LHCN-M2 (cell line): ENCODE results near the gene ZNF326. TPM values are rescaled to one million over a fixed set of nuclear protein-coding genes. Genes with fewer than 3 reads are reported as not detected.
"Not testable (repeated sequence)": the region's sequence is repeated elsewhere in the genome, so short reads cannot be mapped to it uniquely, and the experiment has no call there.

Experiments
- DNase-seq: peaks from one replicate; pipeline ENCODE4 v3.0.0-alpha.2; 2012; ENCODE audit warnings: low read depth
- total RNA-seq: library from RNA; depleted of rRNA; stranded (reverse); fragments of >200 nt; gene quantifications from 2 replicates; pipeline ENCODE4 v1.2.3, GENCODE V29; 2014

The ZNF326 gene
- total RNA-seq, 1 experiment from 2014 or later: 6.3 TPM

DNA sequence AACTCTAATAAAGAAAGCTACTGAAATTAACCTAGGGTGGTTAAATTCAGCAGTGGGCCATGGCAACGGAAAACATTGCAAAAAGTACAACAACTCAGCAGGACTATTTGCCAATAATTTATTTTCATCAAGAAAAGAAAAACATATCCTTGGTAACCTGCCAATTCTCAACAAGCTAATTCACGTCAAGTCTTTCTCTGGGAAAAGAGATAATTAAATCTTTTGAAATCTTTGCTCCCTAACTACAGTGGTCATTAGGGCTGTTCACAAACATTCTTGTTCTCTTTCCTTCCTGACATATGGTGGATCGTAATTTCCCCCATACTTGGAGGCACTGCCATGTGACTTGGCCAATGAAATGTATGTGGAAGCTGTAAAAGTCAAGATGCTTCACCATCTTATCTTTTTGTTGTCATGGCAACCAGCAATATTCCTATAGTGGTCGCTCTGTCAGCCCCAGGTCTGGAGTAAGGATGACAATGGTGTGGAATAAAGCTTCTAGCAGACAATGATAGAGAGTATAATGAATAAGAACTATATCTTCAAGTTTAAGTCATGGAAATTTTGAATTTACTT lies 29.6 kb upstream of the ZNF326 start:
- no peak for DNase-seq

DNA sequence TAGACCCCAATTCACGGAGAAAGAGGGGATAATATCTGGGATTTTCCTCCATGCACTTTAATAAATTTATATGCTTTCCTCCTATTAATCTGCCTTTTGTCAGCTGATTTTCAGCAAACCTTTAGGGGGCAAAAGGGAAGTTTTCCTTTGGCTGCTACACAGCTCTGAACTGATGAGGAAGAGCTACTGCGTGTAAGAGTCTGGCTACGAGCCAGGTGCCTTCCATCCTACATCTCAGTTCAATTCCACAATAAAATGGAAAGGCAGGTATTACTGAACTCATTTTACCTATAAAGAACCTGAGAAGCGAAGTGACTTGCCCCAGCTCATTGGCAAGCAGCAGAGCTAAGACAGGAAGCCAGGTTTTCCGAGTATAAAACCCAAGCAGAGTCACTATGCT lies 28.3 kb upstream of the ZNF326 start:
- no peak for DNase-seq

DNA sequence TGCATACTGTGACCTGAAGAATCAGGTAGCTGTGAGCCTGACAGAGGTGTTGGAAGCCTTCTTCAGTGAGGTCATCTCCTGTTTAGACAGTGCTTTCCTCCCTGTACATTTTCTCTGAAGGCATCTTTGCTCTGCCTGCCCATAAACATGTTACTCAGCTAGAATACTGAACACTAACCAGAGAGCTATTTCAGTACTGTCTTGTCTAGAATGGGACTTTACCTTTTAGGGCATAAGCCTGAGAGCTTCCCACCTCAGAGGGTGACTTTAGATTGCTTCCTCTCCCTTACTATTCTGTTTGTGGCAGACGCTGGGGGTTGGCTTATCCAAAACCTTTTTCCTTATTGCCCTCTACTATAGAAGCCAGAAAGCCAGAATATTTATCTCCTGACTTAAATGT lies 23.3 kb upstream of the ZNF326 start:
- DNase-seq: no peak

DNA sequence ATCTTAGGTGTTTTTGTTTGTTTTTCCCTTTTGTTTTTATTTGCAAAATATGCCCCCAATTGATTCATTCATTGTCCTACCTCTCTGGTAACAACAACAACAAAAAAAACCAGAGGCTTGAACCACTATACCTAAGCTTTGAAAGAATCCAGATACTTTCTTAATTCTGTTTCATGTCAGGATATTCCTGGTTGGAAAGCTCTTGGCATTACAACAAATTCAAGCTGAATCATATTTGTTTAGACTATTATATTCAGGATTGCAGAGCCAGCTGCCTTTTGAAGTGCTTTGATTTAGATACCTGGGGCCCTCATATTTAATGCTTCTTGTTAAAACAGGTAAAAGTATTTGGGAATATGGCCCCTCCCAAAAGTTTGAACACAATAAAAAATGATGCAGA lies 22.9 kb upstream of the ZNF326 start:
- no peak for DNase-seq

DNA sequence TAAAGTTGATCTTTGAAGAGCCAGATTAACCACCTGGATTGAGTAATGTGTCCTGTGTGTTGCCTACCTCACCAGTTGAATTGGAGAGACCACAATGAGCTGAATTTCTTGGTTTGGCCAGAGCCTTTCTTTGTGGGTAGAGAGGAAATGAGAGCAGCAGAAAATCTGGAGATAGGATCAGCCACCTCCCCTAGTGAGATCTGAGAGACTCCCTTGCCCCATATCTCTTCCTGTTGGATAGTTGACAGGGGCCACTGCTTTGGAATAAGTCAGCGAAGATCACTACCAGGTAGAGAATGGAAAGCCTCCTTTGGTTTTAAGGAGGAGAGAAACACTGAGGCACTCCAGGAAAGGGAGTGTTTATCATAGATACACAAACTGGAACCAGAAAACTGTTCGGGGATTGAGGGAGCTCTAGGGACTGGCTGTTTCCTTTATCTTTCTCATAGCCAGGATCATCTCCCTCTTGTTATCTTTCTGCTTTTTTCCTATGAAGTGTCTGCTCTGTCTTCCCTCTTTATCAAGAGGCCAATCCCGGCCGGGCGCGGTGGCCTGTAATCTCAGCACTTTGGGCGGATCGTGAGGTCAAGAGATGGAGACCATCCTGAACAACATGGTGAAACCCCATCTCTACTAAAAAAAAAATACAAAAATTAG lies 21.3 kb upstream of the ZNF326 start:
- DNase-seq: no peak

DNA sequence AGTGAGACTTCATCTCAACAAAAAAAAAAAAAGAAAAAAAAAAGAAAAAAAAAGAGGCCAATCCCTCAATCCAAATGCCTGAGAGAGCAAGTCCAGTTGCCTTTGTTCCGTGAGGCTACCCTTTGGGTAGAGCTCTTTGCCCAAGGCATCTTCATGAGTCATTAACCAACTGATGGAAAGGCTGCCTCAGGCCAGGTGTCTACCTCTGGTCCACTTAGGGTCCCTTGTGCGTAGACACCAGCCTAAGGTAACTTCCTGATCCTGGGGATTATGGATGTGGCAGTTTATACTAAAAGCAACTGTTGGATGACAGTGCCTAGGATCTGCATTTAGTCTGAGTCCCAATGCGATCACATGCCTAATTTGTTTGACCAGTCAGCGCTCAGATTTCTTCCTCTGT lies 20.7 kb upstream of the ZNF326 start:
- DNase-seq: no peak

DNA sequence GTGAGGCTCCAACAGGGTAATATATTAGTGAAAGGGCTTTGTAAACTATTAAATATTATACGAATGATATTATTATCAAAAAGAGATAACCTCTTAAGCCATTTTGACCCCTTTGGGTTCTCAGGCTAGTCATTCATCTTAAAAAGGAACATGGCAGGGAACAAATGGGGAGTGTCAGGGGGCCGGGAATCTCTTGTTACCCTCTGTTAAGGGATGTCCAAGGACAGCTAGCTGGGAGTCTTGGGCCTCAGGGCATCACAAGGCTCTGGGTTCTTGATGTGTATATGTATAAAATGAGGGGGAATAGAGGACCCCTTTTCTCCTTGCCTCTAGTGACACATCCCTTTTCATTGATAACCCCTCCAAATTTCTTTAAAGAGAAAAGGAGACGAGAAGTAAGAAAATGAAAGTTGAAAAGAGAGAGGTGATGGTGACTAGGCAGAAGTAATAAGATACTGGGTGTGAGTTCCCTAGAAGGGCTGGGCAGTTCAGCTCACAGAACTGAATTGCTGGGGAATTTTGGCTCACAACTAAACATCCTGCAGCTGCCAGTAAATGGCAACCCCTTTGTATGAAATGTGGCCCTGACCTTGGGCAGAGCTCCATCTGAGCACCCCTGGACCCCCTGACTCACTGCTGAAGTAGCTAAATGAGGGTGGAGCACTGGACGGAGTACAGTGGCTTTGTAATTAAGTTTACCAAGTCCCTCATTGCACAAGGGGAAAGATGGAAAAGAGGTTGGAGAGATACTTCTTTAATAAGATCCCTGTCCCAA lies 20.0 kb upstream of the ZNF326 start:
- DNase-seq: peak; percentile 92

DNA sequence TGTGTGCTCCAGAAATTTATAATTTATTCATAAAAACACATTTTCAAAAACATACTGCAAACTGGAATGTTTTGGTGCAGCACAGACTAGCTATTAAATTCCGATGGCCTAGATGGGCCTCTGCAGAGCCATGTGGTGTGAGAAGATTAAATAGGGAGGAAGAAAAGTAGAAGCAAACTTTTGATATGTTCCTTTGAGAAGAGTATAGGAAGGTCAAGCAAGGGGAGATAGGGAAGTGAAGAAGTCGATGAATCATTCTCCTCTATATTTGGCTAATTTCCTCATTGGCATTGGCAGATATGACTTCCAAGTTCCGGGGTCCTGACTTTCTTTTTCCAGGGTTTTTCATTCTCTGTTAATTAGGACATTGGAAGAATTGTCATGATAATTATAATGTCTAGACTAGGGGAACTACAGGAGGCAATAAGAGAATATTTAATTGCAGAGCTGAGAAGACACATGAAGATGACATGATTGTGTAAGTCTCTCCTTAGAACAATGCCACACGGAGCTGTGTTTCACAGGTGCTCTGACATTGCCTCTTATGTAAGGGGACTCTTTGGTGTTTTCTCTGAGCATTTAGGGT lies 19.3 kb upstream of the ZNF326 start:
- peak; percentile 27 for DNase-seq

DNA sequence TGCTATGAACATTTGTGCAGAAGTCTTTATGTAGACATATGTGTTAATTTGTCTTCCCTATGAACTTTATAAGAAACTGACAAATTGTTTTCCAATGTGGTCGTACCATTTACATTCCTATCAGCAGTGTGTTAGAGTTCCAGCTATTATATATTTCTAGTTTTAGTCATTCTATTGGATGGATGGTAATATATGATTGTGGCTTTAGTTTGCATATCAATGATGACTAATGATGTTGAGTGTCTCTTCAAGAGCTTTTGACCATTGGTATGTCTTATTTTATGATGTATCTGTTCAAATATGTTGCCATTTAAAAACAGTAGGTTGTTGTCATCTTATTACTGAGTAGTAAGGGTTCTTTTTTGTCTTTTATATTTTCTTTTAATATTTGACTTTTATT lies 16.2 kb upstream of the ZNF326 start:
- DNase-seq: no peak

DNA sequence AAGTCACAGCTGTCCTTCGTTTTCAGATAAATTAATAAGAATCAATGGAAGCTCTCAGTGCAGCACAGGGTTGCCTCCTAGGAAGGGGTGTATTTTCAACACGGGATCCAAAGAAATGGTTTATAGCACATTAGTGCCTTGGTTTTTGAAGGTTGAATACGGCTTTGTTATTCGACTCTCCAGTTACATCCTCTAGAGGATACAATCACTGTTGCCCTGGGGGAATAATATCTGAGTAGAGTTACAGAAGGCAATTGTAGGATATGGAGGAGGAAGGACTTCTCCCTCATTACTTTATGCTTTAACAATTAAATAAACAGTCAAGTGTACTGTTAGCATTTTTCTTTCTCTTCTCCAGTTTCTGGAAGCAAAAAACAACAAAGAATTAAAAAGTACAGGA lies 14.3 kb upstream of the ZNF326 start:
- no peak for DNase-seq

DNA sequence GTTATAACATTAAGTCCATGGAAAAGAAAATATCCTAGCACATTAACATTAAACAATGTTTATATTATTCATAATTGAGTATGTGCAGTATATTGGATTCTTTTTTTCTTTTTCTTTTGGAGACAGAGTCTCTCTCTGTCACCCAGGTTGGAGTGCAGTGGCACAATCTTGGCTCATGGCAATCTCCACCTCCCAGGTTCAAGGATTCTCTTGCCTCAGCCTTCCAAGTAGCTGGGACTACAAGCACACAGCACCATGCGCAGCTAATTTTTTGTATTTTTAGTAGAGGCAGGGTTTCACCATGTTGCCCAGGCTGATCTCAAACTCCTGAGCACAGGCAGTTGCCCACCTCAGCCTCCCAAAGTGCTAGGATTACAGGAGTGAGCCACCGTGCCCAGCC lies 12.1 kb upstream of the ZNF326 start:
- not testable (repeated sequence) for DNase-seq

DNA sequence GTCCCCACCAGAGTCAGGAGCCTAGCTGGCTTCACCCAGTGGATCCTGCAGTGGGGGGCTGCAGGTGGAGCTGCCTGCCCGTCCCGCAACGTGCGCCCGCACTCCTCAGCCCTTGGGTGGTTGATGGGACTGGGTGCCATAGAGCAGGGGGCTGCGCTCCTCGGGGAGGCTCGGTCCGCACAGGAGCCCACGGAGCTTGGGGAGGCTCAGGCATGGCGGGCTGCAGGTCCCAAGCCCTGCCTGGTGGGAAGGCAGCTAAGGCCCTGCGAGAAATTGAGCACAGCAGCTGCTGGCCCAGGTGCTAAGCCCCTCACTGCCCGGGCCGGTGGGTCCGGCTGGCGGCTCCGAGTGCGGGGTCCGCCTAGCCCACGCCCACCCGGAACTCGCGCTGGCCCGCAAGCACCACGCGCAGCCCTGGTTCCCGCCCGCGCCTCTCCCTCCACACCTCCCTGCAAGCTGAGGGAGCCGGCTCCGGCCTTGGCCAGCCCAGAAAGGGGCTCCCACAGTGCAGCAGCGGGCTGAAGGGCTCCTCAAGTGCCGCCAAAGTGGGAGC lies 10.3 kb upstream of the ZNF326 start:
- not testable (repeated sequence) for DNase-seq

DNA sequence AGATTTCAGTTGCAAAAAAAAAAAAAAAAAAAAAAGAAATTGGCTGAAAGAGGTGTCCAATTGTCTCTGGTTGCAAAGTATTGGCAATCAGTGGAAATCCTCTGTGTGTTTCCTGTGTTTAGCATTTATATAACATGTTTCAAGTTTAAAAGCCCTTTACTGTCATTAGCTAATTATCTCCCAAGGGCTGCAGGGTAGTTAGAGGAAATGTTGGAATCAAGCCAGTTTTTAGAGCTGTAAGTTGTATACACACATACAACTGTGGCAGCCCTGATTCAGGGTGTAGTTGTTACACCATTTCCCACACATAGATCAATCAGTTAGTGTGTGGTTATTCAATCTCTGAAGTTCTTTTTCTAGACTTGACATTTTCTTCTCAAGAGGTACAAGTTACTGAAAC lies 8.9 kb upstream of the ZNF326 start:
- no peak for DNase-seq

DNA sequence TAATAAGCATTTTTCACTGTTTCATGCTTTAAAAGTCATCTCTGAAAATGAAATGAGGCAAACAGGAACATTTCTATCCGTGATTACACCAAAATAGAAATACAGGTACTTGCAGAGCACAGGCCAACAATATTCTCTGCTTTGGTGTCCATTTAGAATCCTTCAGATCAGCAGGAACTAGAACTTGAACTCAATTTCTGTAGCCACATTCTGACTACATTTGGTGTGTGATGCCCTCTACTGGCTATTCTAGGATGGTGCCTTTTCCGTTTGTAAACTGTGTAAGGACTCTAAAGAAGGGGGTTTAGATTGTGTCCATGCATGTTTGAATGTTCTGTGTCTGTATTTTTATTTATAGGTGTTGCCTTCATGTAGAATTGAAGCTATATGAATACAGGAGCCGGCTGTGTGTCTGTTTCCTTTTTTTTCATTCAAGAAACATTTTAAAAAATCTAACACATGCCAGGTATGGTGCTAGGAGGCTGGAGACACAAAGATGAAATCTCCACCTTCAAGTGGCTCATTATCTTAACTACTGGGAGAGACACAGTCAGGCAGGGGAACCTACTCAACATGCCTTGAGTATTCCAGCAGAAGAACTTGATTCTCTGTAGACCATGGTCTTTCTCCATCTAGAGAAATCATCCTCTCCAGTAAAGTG lies 7.6 kb upstream of the ZNF326 start:
- peak; percentile 73 for DNase-seq

DNA sequence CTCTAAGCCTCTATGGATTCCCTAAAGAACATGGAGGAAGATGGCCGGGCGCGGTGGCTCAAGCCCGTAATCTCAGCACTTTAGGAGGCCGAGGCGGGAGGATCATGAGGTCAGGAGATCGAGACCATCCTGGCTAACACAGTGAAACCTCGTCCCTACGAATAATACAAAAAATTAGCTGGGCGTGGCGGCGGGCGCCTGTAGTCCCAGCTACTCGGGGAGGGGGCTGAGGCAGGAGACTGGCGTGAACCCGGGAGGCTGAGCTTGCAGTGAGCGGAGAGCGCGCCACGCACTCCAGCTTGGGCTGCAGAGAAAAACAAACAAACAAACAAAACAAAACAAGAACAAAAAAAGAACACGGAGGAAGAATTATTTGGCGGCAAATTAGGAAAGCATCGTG lies 5.8 kb upstream of the ZNF326 start:
- DNase-seq: no peak

DNA sequence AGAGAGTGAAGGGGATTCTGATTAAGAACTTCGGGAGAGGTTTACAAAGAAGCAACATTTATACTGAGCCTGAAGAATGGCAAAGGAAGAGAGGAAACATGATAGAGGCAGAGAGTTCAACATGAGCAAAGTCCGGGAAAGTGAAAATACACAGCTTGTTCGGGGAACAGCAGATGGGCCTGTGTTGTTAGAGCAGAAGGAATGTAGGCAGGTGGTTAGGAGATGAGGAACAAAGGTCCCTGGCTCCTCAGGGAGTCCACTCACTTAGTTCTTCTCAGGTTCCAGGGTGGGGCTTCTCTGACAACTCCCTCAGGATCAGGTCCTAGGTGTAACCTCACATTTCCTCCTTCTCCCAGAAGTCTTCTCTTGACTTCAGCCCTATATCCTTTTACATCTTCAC lies 5.1 kb upstream of the ZNF326 start:
- no peak for DNase-seq

DNA sequence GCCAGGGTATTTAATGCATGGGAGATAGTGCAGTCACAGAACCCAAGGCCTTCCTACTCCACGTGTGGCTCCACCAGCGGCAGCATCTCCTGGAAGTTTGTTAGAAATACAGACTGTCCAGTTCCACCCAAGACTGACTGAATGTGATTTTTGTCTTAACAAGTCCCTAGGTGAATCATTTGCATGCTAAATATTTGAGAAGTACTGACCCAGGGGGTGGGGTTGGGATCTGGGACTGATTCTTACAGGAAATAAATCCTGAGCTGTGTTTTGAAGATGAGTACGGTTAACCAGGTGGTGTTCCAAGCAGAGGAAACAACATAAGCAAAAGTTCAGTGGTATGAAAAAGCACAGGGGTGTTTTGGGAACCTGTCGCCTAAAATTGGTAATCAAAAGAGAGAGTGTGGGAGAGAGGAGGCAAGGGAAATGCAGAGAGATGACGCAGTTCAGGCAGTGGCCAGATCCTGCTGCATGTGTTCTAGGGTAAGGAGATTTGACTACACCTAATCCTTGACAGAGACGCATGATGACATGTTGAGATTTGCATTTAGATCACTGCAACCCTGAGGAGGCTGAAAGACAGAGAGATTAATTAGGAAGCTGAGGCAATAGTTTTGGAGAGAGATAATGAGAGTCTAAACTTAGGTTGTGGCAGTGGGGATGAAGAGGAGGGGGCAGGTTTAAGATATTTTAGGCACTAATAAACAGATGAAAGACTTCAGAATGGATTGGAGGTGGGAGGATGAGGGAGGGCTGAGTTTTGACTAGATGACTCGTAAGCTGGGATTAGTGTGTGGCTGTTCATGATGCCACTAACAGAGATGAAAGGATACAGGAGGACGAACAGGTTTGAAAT lies 3.7 kb upstream of the ZNF326 start:
- no peak for DNase-seq

DNA sequence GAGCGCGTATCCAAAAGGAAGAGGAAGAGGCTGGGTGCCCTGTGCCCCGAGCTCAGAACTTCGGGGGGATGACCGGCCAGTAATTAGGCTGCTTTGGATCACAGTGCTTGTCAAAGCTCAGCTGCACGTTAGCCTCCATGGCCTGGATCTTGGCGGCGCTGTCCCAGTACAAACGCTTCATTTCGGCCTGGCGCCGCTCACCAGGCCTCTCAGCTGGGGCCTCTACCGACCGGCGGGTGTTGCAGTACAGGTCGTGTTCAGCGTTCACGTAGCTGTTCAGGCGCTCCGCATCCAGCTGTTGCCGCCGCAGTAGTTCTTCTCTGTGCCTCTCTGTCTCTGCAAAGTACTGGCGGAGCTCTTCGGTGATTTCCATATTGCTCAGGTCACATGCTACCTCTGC lies 1.4 kb upstream of the ZNF326 start:
- DNase-seq: no peak

DNA sequence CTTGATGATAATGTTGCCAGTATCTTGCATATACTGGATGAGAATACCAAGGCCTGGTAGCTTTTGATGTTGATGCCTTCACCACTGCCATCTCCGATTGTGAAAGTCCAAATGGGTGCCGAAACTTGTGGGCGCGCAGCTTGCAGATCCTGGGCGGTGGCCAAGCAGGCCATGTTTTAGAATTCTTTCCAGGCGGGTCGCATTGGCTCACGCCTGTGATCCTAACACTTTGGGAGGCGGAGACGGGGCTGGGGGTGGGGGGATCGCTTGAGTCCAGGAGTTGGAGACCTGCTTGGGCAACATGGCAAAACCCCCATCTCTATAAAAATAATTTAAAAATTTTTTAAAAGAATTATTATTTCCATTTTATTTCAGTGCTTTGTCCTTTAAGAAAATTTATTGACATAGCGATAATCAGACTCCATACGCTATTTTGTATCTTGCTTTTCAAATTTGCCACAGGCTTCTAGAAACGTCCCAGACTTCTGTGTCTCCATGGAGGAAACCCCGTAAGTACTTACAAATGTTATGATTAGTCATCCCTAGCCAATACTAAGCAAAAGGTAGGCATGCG lies 592 bp upstream of the ZNF326 start:
- no peak for DNase-seq
